Loucy (cell line): ENCODE measurements around the gene DACT2.

ENCODE experiments used
- EZH2phosphoT487 ChIP-seq: fragments of 200-600 bp; IDR thresholded peaks from 2 replicates; pipeline ENCODE4 v1.6.1; 2018; ENCODE audit warnings: antibody characterized with exemption, mild to moderate bottlenecking, moderate library complexity, borderline replicate concordance
- TF ChIP-seq, protein P1 (sequence below): fragments of 200-600 bp; sonication (generic); conservative IDR thresholded peaks from 2 replicates; pipeline ENCODE4 v1.5.1; 2014; ENCODE audit warnings: mild to moderate bottlenecking, antibody characterized with exemption, low read length

DNA sequence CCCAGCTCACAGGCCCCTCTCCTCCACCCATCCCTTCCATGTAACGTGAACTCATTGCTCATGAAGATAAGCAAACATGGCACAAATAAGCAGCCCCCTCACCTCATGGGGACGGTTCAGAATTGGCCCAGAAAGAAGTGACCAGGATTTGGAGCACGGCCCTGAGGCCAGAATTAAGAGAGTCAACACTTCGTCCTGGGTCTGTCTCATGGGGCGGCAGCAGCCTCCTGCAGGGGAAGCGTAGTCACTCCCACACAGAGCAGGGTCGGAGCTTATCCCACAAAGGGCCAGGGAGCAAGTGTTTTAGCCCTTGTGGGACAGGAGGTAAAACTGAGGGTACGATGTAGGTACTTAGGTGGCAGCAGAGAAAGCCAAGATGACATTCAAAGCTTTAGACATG is 28.6 kb upstream of the DACT2 start:
- TF ChIP-seq, protein P1, sequence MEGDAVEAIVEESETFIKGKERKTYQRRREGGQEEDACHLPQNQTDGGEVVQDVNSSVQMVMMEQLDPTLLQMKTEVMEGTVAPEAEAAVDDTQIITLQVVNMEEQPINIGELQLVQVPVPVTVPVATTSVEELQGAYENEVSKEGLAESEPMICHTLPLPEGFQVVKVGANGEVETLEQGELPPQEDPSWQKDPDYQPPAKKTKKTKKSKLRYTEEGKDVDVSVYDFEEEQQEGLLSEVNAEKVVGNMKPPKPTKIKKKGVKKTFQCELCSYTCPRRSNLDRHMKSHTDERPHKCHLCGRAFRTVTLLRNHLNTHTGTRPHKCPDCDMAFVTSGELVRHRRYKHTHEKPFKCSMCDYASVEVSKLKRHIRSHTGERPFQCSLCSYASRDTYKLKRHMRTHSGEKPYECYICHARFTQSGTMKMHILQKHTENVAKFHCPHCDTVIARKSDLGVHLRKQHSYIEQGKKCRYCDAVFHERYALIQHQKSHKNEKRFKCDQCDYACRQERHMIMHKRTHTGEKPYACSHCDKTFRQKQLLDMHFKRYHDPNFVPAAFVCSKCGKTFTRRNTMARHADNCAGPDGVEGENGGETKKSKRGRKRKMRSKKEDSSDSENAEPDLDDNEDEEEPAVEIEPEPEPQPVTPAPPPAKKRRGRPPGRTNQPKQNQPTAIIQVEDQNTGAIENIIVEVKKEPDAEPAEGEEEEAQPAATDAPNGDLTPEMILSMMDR, result no peak
- no peak for TF ChIP-seq EZH2phosphoT487
